Ureter (tissue), 1 donor: ENCODE data around the gene SUFU. TPM values are rescaled to one million over a fixed set of nuclear protein-coding genes. Genes with fewer than 3 reads are reported as not detected.

Experiments used
- DNase-seq: peaks from one replicate; pipeline ENCODE4 v3.0.0-alpha.2; 2020; ENCODE audit warnings: low spot score
- total RNA-seq: library from RNA; stranded (reverse); gene quantifications from one replicate; pipeline ENCODE4 v1.2.4, GENCODE V29; 2023
- donor health status: DM: yes; HTN: yes; CAD: no.

SUFU gene
- total RNA-seq, 1 donor from 2014 or later = 25.5 TPM

GRCh38 chr10:102673236-102673818 lies 169.6 kb downstream of the SUFU start:
- DNase-seq = no peak

DNA sequence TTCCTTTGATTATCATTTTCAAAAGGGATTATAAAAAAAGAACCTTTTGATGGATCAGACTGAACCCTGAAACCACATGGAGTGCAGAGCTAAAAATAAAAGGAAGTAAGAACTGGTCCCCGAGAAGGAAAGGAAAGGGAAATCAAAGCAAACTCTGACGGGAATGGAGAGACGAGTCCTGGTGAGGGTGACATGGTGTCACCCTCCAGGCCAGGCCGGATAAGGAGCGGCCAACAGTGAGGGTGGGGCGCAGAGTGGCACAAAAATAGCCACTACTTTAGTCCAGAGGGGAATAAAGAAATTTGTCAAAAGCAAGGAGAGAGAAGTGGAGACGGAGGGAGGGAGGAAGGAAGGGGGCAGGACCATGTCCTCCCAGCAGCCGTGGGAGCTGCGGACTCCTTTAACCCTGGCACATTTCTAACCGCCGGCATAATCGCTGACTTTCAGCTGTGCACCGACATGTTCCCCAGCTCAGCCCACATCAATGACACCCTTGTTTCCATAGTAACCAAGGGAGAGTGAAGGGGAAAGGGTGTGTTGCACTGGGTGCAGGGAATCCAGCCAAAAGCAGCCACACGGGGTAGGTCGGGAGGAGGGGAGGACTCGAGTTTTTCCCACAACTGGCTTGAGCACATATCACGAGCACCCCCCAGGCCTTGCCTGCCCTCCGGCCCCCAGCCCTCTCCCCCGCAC lies 170.2 kb downstream of the SUFU start:
- peak; percentile 82 for DNase-seq

DNA sequence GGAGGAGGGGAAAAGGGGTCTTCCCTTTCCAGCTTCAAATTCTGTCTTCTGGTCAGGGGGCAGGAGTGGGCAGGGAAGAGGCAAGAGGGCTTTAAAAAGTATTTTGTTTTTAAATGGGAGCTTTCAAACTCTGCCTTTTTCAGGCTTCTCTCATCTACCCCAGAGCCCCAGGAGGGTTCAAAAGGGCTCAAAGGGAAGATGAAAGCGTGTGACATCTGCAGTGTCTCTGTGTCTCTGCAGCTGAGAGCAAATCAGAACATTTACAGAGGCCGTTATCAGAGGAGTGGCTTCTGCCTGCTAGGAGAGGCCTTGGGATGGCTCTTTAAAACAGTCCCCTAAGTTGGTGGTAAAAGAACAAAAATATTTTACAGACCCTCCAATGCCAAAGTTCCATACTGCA lies 170.8 kb downstream of the SUFU start:
- DNase-seq = no peak

GRCh38 chr10:102675011-102675665 lies 171.4 kb downstream of the SUFU start:
- DNase-seq = no peak

DNA sequence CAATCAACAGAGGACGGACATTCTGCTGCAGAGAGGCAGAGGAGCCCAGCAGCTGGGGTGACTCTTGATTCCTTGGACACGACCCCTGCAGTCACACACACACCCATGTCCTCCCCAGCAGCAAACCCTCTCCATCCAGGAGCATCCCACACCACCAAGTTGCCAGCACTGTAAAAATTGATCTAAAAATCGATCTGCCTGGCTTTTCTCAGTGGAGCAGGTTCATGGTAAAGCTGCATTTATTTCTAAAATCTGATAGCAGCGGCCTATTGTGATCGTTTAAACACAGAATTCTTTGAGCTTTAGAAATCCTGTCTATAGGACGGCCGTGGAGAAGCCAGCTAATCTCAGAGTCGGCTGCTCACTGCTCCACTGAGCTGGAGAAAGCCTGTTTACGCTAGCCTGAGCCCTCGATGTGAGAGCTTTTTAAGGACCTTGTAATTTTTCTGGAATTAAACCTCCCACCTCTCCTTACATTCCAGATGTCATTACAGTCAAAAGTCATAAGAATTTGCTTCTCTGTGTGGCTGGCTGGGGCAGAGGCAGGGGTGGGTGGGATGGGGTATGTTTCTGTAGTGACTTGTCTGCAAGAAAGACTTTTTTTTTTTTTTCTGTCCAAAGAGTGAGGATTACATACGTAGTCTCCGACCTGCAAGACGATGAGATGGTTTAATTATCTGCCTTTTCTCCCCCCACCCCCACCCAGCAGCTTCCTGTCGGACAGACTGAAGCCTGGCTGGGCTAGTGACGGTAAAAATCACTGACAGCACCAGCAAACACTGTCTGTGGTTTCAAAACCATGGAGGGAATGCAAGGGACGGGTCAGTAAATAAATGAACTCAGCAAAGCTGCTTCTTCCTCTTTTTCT lies 172.1 kb downstream of the SUFU start:
- DNase-seq = peak; percentile 61

DNA sequence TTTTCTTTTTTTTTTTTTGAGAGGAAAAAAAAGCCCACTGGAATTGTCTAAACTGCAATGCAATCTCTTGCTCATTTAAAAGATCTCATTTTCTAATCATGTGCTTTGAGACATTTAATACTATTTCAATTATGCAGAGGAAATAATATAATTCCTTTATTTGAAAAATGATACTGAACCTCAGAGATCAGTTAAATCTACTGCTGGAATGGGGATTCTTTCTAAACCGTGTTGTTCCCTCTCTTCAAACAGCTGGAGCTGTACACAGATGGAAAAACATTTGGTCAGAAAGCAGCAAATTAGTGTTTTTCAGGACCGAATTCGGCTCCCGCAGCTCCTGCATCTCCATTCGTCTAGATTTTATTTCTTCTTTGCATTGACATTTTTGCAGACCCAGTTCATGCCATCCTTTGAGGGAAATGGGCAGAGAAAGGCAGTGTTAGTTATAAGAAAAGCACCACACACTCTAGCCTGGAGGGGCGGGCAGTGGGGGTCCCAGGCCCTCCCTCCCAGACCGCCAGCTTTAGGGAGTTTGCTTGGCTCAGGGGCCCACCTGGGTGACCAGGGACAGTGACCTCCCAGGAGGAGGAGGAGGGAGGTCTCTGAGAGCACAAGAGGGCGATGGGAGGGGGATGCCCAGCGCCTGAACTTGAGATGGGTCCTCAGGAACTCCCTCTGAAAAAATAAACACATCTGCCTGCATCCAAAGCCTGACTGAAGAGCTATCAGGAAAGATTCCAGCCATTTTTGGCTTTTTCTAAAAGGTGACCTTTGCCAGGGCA lies 173.0 kb downstream of the SUFU start:
- no peak for DNase-seq

DNA sequence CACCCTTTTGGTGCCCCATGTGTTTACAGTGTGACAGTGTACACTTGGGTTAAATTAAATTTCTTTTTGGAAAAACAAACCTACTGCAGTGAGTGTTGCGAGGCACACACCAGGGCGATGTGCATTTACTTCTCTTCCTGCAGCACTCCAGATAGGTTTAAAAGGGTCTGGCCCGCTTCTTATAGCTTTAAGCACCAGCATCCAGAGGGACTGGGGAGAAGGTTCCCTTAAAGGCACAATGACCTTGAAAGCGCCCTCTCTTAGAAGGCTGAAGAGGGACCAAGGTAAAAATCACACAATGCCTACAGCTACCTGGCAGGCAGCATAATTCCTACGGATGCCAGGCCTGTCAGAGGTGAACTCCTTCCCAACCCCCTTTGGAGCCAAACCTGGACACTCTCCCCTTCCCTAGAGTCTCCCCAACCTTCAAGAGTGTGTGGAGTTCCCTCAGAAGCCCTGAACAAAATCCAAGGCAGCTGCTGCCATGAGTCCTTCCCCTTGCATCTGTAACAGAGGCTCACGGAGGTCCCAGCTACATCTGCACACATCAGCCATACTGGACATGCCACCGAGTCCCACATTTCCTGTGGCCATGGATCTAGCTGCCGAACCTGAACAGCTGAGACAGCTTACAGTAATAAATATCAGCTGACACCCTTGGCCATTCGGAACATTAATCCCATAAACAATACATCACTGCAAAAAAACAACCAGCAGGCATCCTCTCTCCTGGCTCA lies 173.7 kb downstream of the SUFU start:
- DNase-seq = no peak

GRCh38 chr10:102678068-102678400 lies 174.3 kb downstream of the SUFU start:
- peak; percentile 39 for DNase-seq

- DNase-seq = peak; percentile 77
Measured at GRCh38 chr10:102678842-102679289, 175.1 kb downstream of the SUFU start.

DNA sequence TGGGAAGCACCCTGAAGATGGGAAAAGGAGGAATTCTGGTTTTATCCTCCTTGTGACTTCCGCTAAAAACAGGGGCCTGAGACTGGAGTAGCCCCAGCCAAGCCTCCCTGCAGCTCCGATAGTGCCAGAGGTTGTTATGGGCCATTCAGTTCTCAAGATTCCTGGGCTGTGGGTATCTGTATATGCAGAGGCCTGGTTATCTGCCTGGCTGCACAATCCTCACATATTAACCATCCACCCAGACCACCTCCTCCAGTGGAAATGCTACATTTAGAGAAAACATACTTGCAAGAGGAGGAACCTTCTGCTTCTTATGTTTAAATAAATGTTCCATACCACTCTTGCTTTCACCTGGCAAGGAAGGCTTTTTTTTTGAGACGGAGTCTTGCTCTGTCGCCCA lies 175.8 kb downstream of the SUFU start:
- DNase-seq = no peak

GRCh38 chr10:102681696-102682095 lies 177.9 kb downstream of the SUFU start:
- DNase-seq = no peak

- DNase-seq = peak; percentile 42
Measured at GRCh38 chr10:102682416-102682815, 178.6 kb downstream of the SUFU start.

- no peak for DNase-seq
Measured at GRCh38 chr10:102682981-102683380, 179.2 kb downstream of the SUFU start.

Other genes starting within 250 kb of the SUFU start
- 33.0 TPM for gene NFKB2, start 108.3 kb upstream of the SUFU start, total RNA-seq
- gene PSD, start 85.2 kb upstream of the SUFU start, total RNA-seq = 5.1 TPM
- gene FBXL15, start 83.1 kb upstream of the SUFU start, total RNA-seq = 8.7 TPM
- gene CUEDC2, start 71.4 kb upstream of the SUFU start, total RNA-seq = 51.9 TPM
- 1.5 TPM for gene C10orf95, start 52.4 kb upstream of the SUFU start, total RNA-seq
- 87.1 TPM for gene ACTR1A, start 1.3 kb upstream of the SUFU start, total RNA-seq
- gene TRIM8, start 140.5 kb downstream of the SUFU start, total RNA-seq = 137 TPM
- gene ARL3, start 210.4 kb downstream of the SUFU start, total RNA-seq = 11.2 TPM
- gene SFXN2, start 210.7 kb downstream of the SUFU start, total RNA-seq = 28.3 TPM
- gene WBP1L, start 240.0 kb downstream of the SUFU start, total RNA-seq = 55.2 TPM